GM21447 (cell line): ENCODE data around the gene LACC1.

Source experiments
- ATAC-seq: cut with Tn5 transposase; IDR thresholded peaks from one replicate; pipeline ENCODE4 v1.9.1; 2021; ENCODE audit not compliant: unreplicated experiment

Gene LACC1

GRCh38 chr13:43883631-43884030 lies 3.9 kb downstream of the LACC1 start:
- no peak for ATAC-seq

- ATAC-seq: no peak
Measured at GRCh38 chr13:43884222-43884621, 4.5 kb downstream of the LACC1 start.

GRCh38 chr13:43894438-43894837 lies 14.7 kb downstream of the LACC1 start:
- no peak for ATAC-seq

GRCh38 chr13:43895940-43896339 lies 16.2 kb downstream of the LACC1 start:
- ATAC-seq: no peak

- no peak for ATAC-seq
Measured at GRCh38 chr13:43905435-43906031, 25.8 kb downstream of the LACC1 start.

- no peak for ATAC-seq
Measured at GRCh38 chr13:43908156-43909126, 28.7 kb downstream of the LACC1 start.

- ATAC-seq: no peak
Measured at GRCh38 chr13:43910856-43911255, 31.2 kb downstream of the LACC1 start.

GRCh38 chr13:43911278-43911677 lies 31.6 kb downstream of the LACC1 start:
- ATAC-seq: no peak

- ATAC-seq: no peak
Measured at GRCh38 chr13:43911871-43912270, 32.2 kb downstream of the LACC1 start.

GRCh38 chr13:43915451-43915850 lies 35.7 kb downstream of the LACC1 start:
- ATAC-seq: no peak

GRCh38 chr13:43916828-43917227 lies 37.1 kb downstream of the LACC1 start:
- ATAC-seq: no peak

GRCh38 chr13:43918636-43919035 lies 38.9 kb downstream of the LACC1 start:
- ATAC-seq: no peak

GRCh38 chr13:43920965-43921674 lies 41.4 kb downstream of the LACC1 start:
- no peak for ATAC-seq

- ATAC-seq: peak; percentile 94
Measured at GRCh38 chr13:43924549-43925245, 45.0 kb downstream of the LACC1 start.

- ATAC-seq: no peak
Measured at GRCh38 chr13:43929947-43930346, 50.2 kb downstream of the LACC1 start.

GRCh38 chr13:43933378-43933777 lies 53.7 kb downstream of the LACC1 start:
- peak; percentile 99 for ATAC-seq

GRCh38 chr13:43934273-43934672 lies 54.6 kb downstream of the LACC1 start:
- ATAC-seq: no peak

- ATAC-seq: no peak
Measured at GRCh38 chr13:43935878-43936277, 56.2 kb downstream of the LACC1 start.

- ATAC-seq: no peak
Measured at GRCh38 chr13:43936647-43937046, 56.9 kb downstream of the LACC1 start.

GRCh38 chr13:43937839-43938238 lies 58.1 kb downstream of the LACC1 start:
- ATAC-seq: no peak

- ATAC-seq: no peak
Measured at GRCh38 chr13:43938449-43938848, 58.7 kb downstream of the LACC1 start.
